ENCODE measurements around the gene TTLL11.

DNA sequence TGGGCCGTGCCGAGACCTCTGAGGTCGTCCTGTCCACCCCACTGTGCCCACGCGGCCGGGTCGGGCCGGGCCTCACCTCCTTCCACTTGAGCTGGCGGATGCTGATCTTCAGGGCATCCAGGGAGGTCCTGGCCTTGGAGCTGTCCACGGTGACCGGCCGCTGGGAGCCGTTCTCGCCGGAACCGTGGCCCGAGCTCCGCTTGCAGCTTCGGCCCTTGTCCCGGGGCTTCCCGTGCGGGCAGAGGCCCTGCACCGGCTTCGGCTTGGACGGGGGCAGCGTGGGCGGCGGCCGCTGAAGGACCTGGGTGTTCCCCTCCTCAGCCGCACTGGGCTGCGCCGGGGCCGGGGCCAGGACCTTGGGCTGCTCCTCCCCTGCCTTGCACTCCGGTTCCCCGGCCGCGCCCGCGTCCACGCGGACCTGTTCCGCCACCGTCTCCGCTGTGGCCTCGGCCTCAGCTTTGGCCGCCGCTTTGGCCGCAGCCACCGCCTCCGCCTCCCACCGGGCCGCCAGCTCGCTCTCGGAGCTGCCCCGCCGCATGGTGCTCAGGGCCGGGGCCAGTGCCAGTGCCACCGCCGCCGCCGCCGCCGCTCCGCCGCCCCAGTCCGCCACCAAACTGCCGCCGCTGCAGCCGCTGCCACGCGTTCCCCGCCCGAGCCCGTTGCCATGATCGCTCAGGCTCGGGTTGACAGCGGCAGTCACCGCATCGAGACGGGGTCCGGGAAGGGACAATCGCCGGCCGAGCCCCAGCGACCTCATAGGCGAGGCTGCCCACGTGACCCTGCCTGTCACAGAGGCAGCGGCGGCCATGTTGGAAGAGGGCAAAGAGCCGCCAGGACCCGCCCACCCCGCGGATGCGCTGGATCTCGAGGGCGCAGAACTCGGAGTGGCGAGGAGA is at the start of gene TTLL11:
- peak; percentile 95 for TF ChIP-seq ZFX (IDR thresholded peaks at IDR 0.05)
- TF ChIP-seq, protein P1, sequence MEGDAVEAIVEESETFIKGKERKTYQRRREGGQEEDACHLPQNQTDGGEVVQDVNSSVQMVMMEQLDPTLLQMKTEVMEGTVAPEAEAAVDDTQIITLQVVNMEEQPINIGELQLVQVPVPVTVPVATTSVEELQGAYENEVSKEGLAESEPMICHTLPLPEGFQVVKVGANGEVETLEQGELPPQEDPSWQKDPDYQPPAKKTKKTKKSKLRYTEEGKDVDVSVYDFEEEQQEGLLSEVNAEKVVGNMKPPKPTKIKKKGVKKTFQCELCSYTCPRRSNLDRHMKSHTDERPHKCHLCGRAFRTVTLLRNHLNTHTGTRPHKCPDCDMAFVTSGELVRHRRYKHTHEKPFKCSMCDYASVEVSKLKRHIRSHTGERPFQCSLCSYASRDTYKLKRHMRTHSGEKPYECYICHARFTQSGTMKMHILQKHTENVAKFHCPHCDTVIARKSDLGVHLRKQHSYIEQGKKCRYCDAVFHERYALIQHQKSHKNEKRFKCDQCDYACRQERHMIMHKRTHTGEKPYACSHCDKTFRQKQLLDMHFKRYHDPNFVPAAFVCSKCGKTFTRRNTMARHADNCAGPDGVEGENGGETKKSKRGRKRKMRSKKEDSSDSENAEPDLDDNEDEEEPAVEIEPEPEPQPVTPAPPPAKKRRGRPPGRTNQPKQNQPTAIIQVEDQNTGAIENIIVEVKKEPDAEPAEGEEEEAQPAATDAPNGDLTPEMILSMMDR (conservative IDR thresholded peaks at IDR 0.05) = no peak

Measured in C4-2B (cell line).